K562 (cell line): ENCODE data around the gene WDR18. TPM values are rescaled to one million over a fixed set of nuclear protein-coding genes. Genes with fewer than 3 reads are reported as not detected.

ENCODE experiments used
- ARHGAP35 ChIP-seq: fragments of 450-650 bp; IDR thresholded peaks from 2 replicates; pipeline ENCODE4 v1.6.1; 2018; ENCODE audit not compliant: partially characterized antibody
- BCOR ChIP-seq: fragments of 450-650 bp; IDR thresholded peaks from 2 replicates; pipeline ENCODE4 v1.6.1; 2016
- BRF1 ChIP-seq: IDR thresholded peaks from 3 replicates; pipeline ENCODE4 v1.6.1; 2011; ENCODE audit warnings: borderline replicate concordance, mild to moderate bottlenecking; ENCODE audit not compliant: insufficient read length; ENCODE audit errors: extremely low read depth
- HDAC2 ChIP-seq: fragments of 450-650 bp; IDR thresholded peaks from 2 replicates; pipeline ENCODE4 v1.6.1; 2016; ENCODE audit warnings: mild to moderate bottlenecking
- MBD2 ChIP-seq: sonication (generic); IDR thresholded peaks from 2 replicates; pipeline ENCODE4 v1.6.1; 2016; ENCODE audit warnings: low read depth, borderline replicate concordance
- SETDB1 ChIP-seq: IDR thresholded peaks from one replicate; pipeline ENCODE4 v1.6.1; 2012; ENCODE audit warnings: low read length, control low read depth, inconsistent platforms
- polyA plus RNA-seq, 8 experiments: library from polyadenylated mRNA; depleted of rRNA in 4 of 8; stranded (reverse) in 5 of 8; unstranded in 3 of 8; fragments of >200 nt; fragmentation: Nextera tagmentation in 2 of 8; fragmentation: Illumina TruSeq in 1 of 8; extraction: Ambion mirVana in 2 of 8; extraction: Trizol in 1 of 8; gene quantifications; 2 replicates each; pipeline versions ENCODE4 v1.2.1 to v1.2.3, GENCODE V29; 2011 to 2014; ENCODE audit warnings: inconsistent platforms in 1 of 8, missing spikeins in 1 of 8
- total RNA-seq, 7 experiments: library from RNA; depleted of rRNA in 6 of 7; stranded (reverse); fragments of >200 nt in 6 of 7; fragmentation: Illumina TruSeq in 2 of 7; extraction: Trizol in 2 of 7; gene quantifications; 2 replicates each; pipeline versions ENCODE4 v1.2.1 to v1.2.3, GENCODE V29; 2011 to 2021; ENCODE audit warnings: low replicate concordance in 1 of 7
- TF ChIP-seq, protein P1 (sequence below): fragments of 250-450 bp; sonication (Bioruptor Pico); IDR thresholded peaks from 2 replicates; pipeline ENCODE4 v1.5.0; 2022; ENCODE audit warnings: mild to moderate bottlenecking
- TF ChIP-seq, protein P2 (sequence below): fragments of 250-450 bp; sonication (Bioruptor Pico); IDR thresholded peaks from 2 replicates; pipeline ENCODE4 v1.5.0; 2021; ENCODE audit warnings: mild to moderate bottlenecking, moderate library complexity

Gene WDR18
- total and polyA plus RNA-seq, 9 of the 15 experiments (the other 6 are each of a cell fraction or from before 2014, with no cell fraction given), result 0.65 to 181 (median 30.1) TPM

DNA sequence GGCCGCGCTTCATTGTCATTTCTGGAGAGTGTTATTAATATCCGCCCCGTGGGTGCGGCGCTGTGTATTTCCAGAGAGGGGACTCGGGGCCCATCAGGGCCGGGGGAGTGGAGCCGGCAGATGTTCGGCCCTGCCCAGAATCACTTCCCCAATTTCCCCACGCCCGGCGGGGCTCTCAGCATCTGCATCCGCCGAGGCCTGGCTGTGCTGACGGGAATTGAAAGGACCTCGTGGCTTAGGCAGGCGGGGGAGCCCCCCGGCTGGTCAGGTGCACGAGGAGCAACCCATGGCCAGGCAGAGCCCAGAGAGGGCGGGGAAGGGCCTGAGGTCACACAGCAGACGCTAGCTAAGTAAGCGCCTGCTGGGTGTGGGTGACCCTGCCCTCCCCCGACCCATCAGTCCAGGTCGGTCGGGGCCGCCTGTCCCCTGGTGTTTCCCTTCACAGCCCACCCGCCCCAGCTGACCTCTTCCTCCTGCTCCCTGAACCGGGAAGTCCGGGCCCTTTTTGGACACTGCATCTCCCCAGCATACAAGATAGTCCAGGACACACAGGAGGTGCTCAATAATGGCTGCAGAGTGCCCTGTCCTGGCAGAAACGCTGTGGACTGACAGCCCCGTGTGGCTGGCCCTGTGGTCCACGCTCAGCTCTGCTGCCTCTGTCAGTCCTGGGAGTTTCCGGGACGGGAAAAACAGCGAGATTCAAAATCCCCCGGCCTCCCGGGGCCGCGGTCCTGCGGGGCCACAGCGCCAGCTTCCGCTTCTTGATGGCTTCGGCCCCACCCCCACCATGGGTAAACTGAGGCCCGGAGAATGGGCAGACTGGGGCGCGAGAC is 36.2 kb upstream of the WDR18 start (continued):
- TF ChIP-seq ARHGAP35, result no peak
- TF ChIP-seq, protein P1, sequence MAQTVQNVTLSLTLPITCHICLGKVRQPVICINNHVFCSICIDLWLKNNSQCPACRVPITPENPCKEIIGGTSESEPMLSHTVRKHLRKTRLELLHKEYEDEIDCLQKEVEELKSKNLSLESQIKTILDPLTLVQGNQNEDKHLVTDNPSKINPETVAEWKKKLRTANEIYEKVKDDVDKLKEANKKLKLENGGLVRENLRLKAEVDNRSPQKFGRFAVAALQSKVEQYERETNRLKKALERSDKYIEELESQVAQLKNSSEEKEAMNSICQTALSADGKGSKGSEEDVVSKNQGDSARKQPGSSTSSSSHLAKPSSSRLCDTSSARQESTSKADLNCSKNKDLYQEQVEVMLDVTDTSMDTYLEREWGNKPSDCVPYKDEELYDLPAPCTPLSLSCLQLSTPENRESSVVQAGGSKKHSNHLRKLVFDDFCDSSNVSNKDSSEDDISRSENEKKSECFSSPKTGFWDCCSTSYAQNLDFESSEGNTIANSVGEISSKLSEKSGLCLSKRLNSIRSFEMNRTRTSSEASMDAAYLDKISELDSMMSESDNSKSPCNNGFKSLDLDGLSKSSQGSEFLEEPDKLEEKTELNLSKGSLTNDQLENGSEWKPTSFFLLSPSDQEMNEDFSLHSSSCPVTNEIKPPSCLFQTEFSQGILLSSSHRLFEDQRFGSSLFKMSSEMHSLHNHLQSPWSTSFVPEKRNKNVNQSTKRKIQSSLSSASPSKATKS (CRISPR knock-in tag), result no peak
- no peak for TF ChIP-seq SETDB1
- TF ChIP-seq BCOR, result peak; percentile 18
- no peak for TF ChIP-seq BRF1
- TF ChIP-seq, protein P2, sequence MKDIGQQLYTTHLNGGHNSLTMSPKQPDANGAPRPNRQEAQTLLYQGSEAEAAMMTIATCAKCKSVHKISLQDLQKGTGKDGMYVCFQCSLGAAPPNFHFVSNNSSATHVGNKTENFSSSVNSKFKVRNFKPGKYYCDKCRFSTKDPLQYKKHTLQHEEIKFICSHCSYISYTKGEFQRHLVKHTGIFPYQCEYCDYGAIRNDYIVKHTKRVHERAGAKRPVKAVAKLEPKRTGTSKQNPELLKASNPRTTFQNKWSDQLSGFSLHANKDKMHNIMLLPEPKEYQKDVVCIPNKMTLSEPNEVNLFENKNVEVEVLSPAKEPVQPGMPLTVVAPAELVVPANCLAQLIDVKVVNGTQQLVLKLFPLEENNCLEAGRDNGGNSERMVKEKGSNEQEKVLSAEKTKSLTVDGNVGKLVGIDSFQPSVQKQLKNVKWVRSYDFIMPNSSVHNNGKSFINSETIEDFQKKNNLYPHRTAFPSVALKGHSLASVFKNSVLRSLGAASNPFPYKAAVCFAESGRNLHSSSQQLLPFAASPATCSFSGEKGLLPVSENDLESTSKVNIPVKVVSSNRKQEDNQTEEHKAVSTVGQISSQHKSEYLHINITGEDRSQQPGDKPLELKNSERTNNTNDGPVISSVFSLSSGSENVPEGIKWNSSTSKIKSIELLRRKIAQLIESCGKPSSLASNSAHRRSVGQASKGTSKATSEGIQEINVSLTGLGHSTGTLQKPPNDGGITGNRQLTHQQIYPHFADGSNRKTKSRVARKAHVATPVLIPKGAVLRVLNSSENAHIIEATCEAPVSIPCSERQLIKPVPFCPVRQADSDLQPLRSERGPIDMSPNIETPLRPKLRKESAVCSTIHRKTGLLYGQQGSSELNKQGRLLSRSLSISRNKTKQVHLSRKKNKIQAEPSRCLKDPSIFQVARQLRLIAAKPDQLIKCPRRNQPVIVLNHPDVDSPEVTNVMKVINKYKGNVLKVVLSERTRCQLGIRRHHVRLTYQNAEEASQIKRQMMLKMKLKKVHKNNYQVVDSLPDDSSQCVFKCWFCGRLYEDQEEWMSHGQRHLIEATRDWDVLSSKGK (CRISPR knock-in tag), result no peak
- TF ChIP-seq HDAC2, result 0 out of 2 replicates have a peak, but pooled peaks have one; percentile 29
- no peak for TF ChIP-seq MBD2
